Measurements from ENCODE around the gene YWHAE. TPM values are rescaled to one million over a fixed set of nuclear protein-coding genes. Genes with fewer than 3 reads are reported as not detected.

YWHAE gene
- total RNA-seq, 1 donor from 2014 or later: 820 TPM

GRCh38 chr17:1372618-1373017, 27.4 kb downstream of the YWHAE start:
- no peak overlapping the region for H3K4me3 Mint-ChIP-seq (ENCODE audit: unreplicated experiment)
- no peak for TF ChIP-seq CTCF (IDR thresholded peaks at IDR 0.05; ENCODE audit: unreplicated experiment)
- no peak overlapping the region for H3K27ac Mint-ChIP-seq (ENCODE audit: unreplicated experiment)
- H3K36me3 Mint-ChIP-seq (ENCODE audit: low read depth, unreplicated experiment): peaks cover 3% of the 10 kb centered on the region
- no peak for DNase-seq (ENCODE audit: low spot score)
- no peaks in the 10 kb centered on the region for H3K9me3 Mint-ChIP-seq (ENCODE audit: unreplicated experiment)
- H3K4me1 Mint-ChIP-seq (ENCODE audit: unreplicated experiment): peaks cover 26% of the 10 kb centered on the region
- no peaks in the 10 kb centered on the region for H3K27me3 Mint-ChIP-seq (ENCODE audit: unreplicated experiment)

- Mint-ChIP-seq H3K4me3 (ENCODE audit: unreplicated experiment) (no peak overlapping the region), H3K36me3 (ENCODE audit: low read depth, unreplicated experiment) (peaks cover 3% of the 10 kb centered on the region), H3K27ac (ENCODE audit: unreplicated experiment) (no peak overlapping the region), H3K9me3 (ENCODE audit: unreplicated experiment) (no peaks in the 10 kb centered on the region), H3K27me3 (ENCODE audit: unreplicated experiment) (no peaks in the 10 kb centered on the region), H3K4me1 (ENCODE audit: unreplicated experiment) (peaks cover 27% of the 10 kb centered on the region)
- TF ChIP-seq CTCF (IDR thresholded peaks at IDR 0.05; ENCODE audit: unreplicated experiment): no peak
- no peak for DNase-seq (ENCODE audit: low spot score)
These were observed 28.0 kb downstream of the YWHAE start for GRCh38 chr17:1371893-1372590.

GRCh38 chr17:1368588-1368987, 31.4 kb downstream of the YWHAE start:
- no peak overlapping the region for H3K27ac Mint-ChIP-seq (ENCODE audit: unreplicated experiment)
- H3K4me1 Mint-ChIP-seq (ENCODE audit: unreplicated experiment): peaks cover 15% of the 10 kb centered on the region
- no peak for TF ChIP-seq CTCF (IDR thresholded peaks at IDR 0.05; ENCODE audit: unreplicated experiment)
- H3K36me3 Mint-ChIP-seq (ENCODE audit: low read depth, unreplicated experiment): peaks cover 13% of the 10 kb centered on the region
- H3K27me3 Mint-ChIP-seq (ENCODE audit: unreplicated experiment): peaks cover 5% of the 10 kb centered on the region
- H3K9me3 Mint-ChIP-seq (ENCODE audit: unreplicated experiment): no peaks in the 10 kb centered on the region
- DNase-seq (ENCODE audit: low spot score): no peak
- no peak overlapping the region for H3K4me3 Mint-ChIP-seq (ENCODE audit: unreplicated experiment)

GRCh38 chr17:1367351-1367745, 32.7 kb downstream of the YWHAE start:
- peaks cover 8% of the 10 kb centered on the region for H3K27me3 Mint-ChIP-seq (ENCODE audit: unreplicated experiment)
- H3K36me3 Mint-ChIP-seq (ENCODE audit: low read depth, unreplicated experiment): peaks cover 17% of the 10 kb centered on the region
- peaks cover 24% of the 10 kb centered on the region for H3K4me1 Mint-ChIP-seq (ENCODE audit: unreplicated experiment)
- peak overlapping the region; percentile 8 for H3K27ac Mint-ChIP-seq (ENCODE audit: unreplicated experiment)
- H3K4me3 Mint-ChIP-seq (ENCODE audit: unreplicated experiment): no peak overlapping the region
- H3K9me3 Mint-ChIP-seq (ENCODE audit: unreplicated experiment): no peaks in the 10 kb centered on the region
- TF ChIP-seq CTCF (IDR thresholded peaks at IDR 0.05; ENCODE audit: unreplicated experiment): no peak
- DNase-seq (ENCODE audit: low spot score): no peak

- peaks cover 27% of the 10 kb centered on the region for H3K4me1 Mint-ChIP-seq (ENCODE audit: unreplicated experiment)
- H3K27ac Mint-ChIP-seq (ENCODE audit: unreplicated experiment): no peak overlapping the region
- peaks cover 8% of the 10 kb centered on the region for H3K27me3 Mint-ChIP-seq (ENCODE audit: unreplicated experiment)
- peaks cover 17% of the 10 kb centered on the region for H3K36me3 Mint-ChIP-seq (ENCODE audit: low read depth, unreplicated experiment)
- no peaks in the 10 kb centered on the region for H3K9me3 Mint-ChIP-seq (ENCODE audit: unreplicated experiment)
- DNase-seq (ENCODE audit: low spot score): no peak
- H3K4me3 Mint-ChIP-seq (ENCODE audit: unreplicated experiment): no peak overlapping the region
- no peak for TF ChIP-seq CTCF (IDR thresholded peaks at IDR 0.05; ENCODE audit: unreplicated experiment)
These were observed 33.8 kb downstream of the YWHAE start for GRCh38 chr17:1366234-1366633.
